ENCODE measurements around the gene CROCC.

The CROCC gene

DNA sequence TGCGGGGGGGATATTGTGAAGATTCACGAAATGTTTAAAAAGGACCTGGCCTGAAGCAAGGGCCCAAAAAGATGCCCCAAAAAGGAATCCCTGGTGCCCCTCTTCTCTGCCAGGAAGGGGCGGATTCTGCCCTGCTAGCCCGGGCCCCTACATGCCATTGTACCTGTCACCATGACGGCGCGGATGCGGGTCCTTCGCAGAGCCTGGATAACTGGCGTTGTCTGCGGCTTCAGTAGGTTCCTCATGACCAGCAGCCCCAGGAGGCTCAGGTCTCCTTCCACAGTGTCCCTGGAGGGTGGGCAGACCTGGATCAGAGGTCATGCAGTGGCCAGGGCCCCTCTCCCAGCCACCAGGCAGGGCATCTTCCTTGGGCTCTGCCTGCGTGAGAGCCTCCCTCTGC, 69.8 kb downstream of the CROCC start:
- no peak for FAIRE-seq

GRCh38 chr1:16992102-16992501, 70.4 kb downstream of the CROCC start:
- no peak for FAIRE-seq

DNA sequence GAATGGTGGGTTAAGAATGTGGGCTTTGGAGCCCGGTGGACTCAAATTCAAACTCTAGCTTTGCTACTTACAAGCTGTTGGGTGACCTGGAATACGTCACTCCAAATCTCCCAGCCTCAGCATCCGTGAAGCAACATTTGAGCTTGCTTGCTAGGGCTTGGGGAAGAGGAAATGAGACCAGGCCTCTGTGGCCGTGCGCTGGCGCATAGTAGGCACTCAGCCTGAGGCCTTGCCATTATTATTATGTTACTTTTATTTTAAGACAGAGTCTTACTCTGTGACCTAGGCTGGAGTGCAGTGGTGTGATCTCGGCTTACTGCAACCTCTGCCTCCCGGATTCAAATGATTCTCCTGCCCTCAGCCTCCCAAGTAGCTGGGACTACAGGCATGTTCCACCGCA, 70.9 kb downstream of the CROCC start:
- no peak for FAIRE-seq

DNA sequence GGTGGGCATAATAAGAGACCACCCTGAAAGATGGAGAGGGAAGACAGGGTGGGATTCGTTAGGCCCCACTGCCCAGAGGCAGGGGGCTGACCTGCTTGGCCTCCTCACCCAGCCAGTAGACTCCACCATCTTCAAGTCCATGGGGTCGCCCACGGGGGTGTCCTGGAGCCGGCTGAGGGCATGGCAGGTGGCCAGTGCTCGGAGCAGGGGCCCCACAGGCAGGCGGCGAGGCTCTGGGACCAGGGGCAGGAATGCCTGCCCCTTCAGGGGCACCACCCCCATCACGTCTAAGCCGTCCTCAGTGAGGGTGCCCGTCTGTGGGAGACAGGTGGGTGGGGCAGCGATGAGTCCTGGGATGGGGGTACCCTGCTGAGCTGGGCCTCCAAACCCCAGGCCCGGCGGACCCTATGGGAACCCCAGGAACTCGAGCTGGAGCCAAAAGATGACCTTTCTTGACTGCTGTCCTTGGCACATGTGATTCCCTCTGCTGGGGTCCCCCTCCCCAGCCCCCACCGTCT, 71.8 kb downstream of the CROCC start:
- no peak for FAIRE-seq

- no peak for FAIRE-seq
Observed at GRCh38 chr1:16996845-16997244, 75.1 kb downstream of the CROCC start.

DNA sequence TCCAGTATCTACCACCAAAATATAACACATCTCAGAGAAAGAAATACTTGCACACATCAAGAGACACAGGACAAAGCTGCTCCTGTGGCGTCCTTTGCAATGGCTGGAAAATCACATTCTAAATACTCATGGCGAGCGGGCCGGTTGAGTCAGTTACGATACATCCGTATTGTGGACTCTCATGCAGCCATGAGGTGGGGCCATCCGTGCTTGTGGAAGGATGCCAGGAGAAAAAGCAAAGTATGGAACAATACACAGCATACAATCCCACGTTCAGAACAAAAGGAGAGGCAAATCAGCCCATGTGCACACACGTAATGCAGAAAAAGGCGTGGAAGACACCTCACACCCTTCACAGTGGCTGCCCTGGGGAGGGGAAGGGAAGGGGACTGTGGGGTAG, 76.9 kb downstream of the CROCC start:
- FAIRE-seq: no peak

- FAIRE-seq: no peak
Observed at GRCh38 chr1:16999863-17000262, 78.1 kb downstream of the CROCC start.

DNA sequence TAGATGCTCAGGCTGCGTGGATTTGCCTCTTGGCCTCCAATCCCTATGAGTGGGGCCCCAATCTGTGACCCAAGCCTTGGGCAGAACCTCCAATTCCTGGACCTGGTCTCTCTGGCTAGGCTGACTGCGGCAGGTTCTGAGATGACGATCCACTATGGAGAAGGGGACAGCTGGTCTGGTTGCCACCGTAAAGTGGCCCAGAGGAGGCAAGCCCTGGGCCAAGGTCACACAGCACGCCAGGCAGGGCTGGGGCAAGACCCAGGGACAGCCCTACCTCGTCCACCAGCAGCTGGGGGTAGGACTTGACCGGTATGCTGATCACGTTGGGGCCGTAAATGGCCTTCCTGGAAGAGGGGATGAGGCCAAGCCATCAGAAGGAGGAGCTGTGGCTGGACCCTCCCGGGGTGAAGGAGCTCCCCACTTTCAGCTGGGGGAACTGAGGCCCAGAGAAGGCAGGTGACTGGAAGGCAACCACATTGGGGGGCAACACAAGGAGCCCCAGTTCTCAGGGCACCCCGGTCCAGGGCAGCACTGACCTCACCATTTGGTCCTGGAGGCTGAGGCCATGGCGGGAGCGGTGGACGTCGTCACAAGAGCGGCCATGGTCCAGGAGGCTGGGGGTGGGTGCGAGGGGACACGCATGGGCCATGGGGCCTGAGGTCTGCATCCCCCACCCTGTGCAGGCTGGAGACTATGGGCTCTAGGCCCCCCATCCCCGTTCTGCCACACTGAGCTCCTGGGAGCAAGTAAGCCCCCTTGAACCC, 80.2 kb downstream of the CROCC start:
- no peak for FAIRE-seq

- FAIRE-seq: no peak
Observed at GRCh38 chr1:17002524-17002902, 80.8 kb downstream of the CROCC start.

DNA sequence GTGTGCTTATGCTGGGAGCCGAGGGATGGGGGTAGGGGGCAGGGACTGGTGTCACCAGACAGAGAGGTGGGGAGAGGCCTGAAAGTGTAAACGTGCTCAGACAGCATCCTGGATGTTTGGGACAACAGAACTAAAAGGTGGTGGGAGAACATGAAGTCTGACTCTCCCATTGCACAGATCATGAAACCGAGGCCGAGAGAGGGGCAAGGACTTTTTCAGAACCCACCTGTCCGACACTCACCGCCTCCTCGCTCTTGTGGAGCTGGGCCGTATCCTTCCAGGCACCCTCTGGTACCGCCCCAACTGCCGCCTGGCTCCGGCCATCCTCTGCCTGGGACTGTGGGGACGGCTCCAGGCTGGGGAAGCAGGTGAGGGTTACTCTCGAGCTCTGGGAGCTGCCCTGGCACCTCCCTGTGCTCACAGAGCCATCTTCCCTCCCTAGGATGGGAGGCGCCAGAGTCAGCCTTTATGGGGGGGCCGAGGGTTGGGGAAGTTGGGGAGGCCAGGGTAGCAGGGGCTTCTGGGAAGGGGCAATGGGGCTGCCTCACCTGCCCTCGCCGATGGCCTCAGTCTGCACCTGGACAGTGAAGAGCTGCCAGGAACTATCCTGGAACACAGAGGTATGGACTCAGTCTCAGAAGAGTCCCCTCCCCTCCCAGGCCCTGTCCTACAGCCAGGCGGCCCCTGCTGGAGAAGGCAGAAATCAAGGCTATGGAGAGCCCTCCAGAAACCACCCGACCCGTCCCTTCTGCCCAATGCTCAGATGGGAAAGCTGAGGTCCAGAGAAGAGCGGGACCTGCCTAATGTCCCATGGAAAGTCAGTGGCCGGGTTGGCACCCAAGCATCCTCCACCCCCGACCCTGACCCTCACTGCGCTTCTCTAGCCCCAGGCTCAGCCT, 83.0 kb downstream of the CROCC start:
- FAIRE-seq: no peak

- FAIRE-seq: no peak
Observed at GRCh38 chr1:17005365-17005740, 83.6 kb downstream of the CROCC start.

DNA sequence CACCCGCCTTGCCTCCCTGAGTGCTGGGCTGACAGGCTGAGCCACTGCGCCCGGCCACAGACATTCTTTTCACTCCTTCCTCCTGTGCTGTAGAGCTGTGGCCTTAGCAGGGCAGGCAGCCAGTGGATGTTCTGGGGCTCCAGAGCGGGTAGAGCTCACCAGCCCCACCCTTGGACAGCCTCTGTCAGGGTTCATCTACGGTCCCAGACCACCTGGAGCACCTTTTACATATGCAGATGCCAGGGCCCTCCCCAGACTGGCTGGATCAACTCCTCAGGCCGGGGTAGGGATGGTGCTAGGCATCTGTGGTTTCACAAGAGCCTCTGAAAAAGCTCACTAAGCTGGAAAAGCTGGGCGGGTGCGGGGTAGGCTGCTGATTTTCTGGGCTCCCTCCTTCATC, 85.4 kb downstream of the CROCC start:
- no peak for FAIRE-seq

DNA sequence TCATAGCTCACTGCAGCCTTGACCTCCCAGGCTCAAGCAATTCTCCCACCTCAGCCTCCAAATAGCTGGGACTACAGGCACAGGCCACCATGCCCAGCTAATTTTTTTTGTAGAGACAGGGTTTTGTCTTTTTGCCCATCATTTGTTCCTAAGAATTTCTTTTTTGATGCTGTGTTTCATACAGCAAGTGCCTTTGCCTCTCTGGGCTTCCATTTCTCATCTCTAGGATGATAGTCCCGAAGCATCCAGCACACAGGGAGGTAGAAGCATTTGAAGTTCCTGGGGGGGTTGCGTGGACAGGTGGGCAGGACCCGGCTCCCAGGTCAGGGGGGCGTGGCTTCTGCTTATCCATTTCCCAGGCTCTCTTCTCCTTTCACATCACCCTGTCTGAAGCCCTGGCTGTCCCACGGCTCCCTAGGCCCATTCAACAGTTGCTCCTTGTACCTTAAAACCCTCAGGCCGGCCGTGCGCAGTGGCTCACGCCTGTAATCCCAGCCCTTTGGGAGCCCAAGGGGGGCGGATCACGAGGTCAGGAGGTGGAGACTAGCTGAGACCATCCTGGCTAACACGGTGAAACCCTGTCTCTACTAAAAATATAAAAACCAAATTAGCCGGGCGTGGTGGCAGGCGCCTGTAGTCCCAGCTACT, 86.6 kb downstream of the CROCC start:
- no peak for FAIRE-seq

GRCh38 chr1:17009706-17010105, 88.0 kb downstream of the CROCC start:
- FAIRE-seq: no peak

DNA sequence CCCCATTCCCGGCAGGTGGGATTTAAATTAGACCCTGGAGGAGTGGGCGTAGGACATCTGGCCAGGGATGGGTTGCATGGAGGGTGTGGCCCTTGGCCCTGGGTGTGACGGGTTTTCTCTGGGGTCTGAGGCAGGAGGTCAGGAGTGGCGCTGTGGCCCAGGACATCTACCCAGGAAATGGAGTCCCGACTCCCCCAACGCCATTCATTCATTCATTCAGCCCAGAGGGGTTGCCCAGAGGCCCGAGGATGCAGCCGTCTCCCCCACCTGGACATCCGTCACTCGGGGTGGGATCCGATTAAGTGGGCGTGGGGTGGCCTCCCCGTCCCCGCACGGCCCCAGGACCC, 89.3 kb downstream of the CROCC start:
- FAIRE-seq: no peak

- FAIRE-seq: no peak
Observed at GRCh38 chr1:17011439-17012307, 89.9 kb downstream of the CROCC start, which contains the start of gene ATP13A2. ATP13A2 (minus strand) TSS chr1:17011928; CDS start chr1:17011738, 190 bp downstream.

DNA sequence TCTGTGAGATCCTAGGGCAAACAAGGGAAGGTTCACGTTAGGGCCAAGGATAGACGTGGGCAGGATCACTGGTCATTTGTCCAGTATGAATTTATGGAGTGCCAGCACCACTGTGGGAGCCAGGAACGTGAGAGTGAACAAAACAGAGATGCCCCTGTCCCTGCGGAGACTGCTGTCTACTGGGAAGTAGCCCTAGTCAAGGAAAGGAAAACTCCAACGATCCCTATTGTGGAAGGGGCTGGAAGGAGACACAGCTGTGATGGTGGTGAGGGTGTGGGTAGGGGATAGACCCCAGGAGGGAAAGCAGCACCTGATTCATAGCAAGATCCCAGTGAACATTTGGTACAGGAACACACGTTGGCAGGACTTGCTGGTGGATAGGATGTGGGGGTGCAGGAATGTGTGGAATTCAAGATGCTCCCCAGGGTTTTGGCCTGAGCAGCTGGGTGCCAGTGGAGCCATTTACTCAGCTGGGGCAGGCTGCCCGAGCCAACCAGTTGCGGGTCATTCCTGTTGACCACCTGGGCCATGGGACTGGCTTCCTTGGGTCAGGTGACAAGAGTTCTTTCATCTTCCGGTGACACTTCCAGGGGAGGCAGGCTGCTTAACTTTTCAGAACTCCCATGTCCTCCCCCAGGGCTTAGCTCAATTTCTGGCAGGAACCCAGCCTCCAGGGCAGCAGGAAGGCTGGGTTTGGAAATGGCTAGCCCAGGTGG, 91.2 kb downstream of the CROCC start:
- FAIRE-seq: no peak

DNA sequence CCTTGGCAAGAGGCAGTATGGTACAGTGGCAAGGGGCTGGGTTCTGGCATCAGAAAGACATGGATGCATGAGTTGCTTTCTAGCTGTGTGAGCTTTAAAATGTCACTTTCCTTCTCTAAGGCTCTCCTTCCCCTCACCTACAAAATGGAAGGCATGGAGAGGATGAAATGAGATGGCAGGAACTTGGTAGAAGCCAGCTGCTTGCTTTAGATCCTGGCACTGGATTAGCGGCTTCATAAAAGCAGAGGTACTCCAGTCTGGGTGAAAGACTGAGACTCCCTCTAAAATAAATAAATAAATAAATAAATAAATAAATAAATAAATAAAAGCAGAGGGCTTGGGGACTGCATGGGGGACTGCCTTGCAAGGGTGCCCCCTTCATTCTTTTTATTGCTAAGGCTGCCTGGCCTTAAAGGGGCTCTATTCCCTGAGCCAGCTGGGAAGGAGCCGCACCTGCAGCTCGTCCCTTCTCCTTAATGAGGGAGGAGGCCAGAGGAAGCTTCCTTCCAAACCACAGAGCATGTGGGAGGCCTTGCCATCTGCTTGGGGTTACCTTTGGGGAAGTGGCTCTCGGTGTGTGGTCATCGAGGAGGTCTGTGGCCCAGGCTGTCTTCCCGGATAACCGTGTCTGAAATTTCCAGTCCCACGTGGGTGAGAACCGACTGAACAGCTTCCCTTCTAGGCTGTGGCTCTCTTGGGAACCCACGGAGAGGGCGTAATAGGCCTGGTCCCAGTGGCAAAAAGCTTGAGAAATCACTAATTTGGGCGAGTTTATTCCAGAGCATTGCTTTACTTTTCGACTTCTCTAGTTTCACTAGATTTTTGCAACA, 92.0 kb downstream of the CROCC start:
- FAIRE-seq: no peak

GRCh38 chr1:17014671-17015567, 93.2 kb downstream of the CROCC start:
- no peak for FAIRE-seq

- FAIRE-seq: no peak
Observed at GRCh38 chr1:17016317-17016661, 94.6 kb downstream of the CROCC start.

Data from TTC549 (cell line).